DMS114 treated with DMSO at 0.1 percent for 48 hours (cell line): ENCODE measurements around the gene DYSF.

Source experiments
- DNase-seq: peaks from one replicate; lab custom pipeline; 2025; ENCODE audit not compliant: unreplicated experiment; lab: John Stamatoyannopoulos, UW

Gene DYSF

GRCh38 chr2:71668326-71669057, 215.1 kb downstream of the DYSF start:
- no peak for DNase-seq

- DNase-seq, result no peak
Observed at GRCh38 chr2:71669058-71669456, 215.7 kb downstream of the DYSF start.

- DNase-seq, result no peak
Observed at GRCh38 chr2:71669628-71670429, 216.5 kb downstream of the DYSF start.

- no peak for DNase-seq
Observed at GRCh38 chr2:71670430-71670795, 217.1 kb downstream of the DYSF start.

- DNase-seq, result no peak
Observed at GRCh38 chr2:71671203-71671854, 218.0 kb downstream of the DYSF start.

- DNase-seq, result no peak
Observed at GRCh38 chr2:71671895-71672825, 218.8 kb downstream of the DYSF start.

GRCh38 chr2:71672826-71673795, 219.8 kb downstream of the DYSF start:
- no peak for DNase-seq

- no peak for DNase-seq
Observed at GRCh38 chr2:71674158-71674851, 220.9 kb downstream of the DYSF start.

- DNase-seq, result no peak
Observed at GRCh38 chr2:71675296-71675695, 221.9 kb downstream of the DYSF start.

GRCh38 chr2:71678874-71679273, 225.5 kb downstream of the DYSF start:
- DNase-seq, result no peak

- DNase-seq, result no peak
Observed at GRCh38 chr2:71679491-71679890, 226.1 kb downstream of the DYSF start.

- no peak for DNase-seq
Observed at GRCh38 chr2:71680925-71681324, 227.6 kb downstream of the DYSF start.

- no peak for DNase-seq
Observed at GRCh38 chr2:71681626-71682025, 228.3 kb downstream of the DYSF start.

GRCh38 chr2:71682341-71682740, 229.0 kb downstream of the DYSF start:
- DNase-seq, result no peak

- no peak for DNase-seq
Observed at GRCh38 chr2:71683070-71683469, 229.7 kb downstream of the DYSF start.

- no peak for DNase-seq
Observed at GRCh38 chr2:71683666-71684065, 230.3 kb downstream of the DYSF start.

- no peak for DNase-seq
Observed at GRCh38 chr2:71684226-71685072, 231.1 kb downstream of the DYSF start.
